ENCODE measurements around the gene HIPK3.

Gene HIPK3

DNA sequence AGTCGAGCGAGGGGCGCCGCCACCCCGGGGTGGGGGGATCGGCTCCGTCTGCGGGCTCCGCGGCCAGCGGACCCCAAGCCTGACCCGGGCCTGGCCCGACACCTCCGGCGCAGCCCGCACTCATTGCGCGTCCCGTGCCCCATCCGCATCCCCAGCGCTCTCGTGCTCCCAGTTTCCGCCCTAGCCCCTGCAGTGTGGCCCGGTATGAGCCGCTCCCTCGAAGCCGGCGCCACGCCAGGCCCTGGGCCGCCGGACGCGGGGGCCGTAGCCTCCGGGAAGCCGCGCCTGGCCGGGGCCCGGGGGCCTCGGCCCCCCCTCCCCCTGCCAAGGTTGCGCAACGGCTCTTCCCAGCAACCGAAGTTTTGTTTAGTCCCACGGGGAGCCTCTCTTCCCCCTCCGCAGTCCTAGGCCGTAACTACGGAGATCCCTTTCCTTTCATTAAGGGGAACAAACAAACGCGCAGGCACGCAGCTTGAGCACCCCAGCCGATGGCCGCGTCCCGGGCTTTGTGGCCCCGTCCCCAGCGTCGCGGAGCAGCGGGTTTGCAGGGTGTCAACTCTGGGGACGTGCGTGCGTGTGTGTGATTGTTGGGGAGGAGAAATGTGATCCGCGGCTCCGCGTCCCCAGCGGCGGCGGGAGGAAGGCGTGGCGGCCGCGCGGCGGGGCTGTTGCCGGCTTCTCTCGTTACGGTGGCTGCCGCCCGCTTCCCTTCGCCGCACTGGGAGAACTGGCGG lies 883 bp downstream of the HIPK3 start:
- POLR2A ChIA-PET = interaction anchor here (1.8 kb wide), 1 partner anchor 92 kb away, joined by 4 read pairs; no protein-coding TSS in a partner anchor
- CTCF ChIA-PET = no interaction called here
- TF ChIP-seq ZNF701 (tag by site-specific recombination; IDR thresholded peaks at IDR 0.05) (no peak), OVOL3 (tag by site-specific recombination; IDR thresholded peaks at IDR 0.05) (0 out of 2 replicates have a peak, but pooled peaks have one; percentile 22), ZNF19 (tag by site-specific recombination; IDR thresholded peaks at IDR 0.05; ENCODE audit: low read depth) (no peak), ZNF391 (tag by site-specific recombination; IDR thresholded peaks at IDR 0.05; ENCODE audit: borderline replicate concordance, low read depth) (0 out of 2 replicates have a peak, but pooled peaks have one; percentile 24), ZNF335 (tag by site-specific recombination; conservative IDR thresholded peaks at IDR 0.05) (peak; percentile 76), ZNF585B (tag by site-specific recombination; IDR thresholded peaks at IDR 0.05) (no peak), KLF9 (tag by site-specific recombination; IDR thresholded peaks at IDR 0.05; ENCODE audit: low read depth) (peak; percentile 88), ZNF660 (tag by site-specific recombination; IDR thresholded peaks at IDR 0.05) (no peak), ZNF274 (IDR thresholded peaks at IDR 0.05; ENCODE audit: low read length) (no peak), ZNF274 (tag by site-specific recombination; IDR thresholded peaks at IDR 0.05; ENCODE audit: borderline replicate concordance) (no peak), TRIM28 (IDR thresholded peaks at IDR 0.05; ENCODE audit: borderline replicate concordance, low read length) (peak; percentile 53), ZBTB8A (tag by site-specific recombination; IDR thresholded peaks at IDR 0.05) (peak; percentile 1; the same call in 1 of the 2 replicates), KLF10 (tag by site-specific recombination; IDR thresholded peaks at IDR 0.05) (no peak), PRDM4 (tag by site-specific recombination; IDR thresholded peaks at IDR 0.05) (no peak), ZFP3 (tag by site-specific recombination; IDR thresholded peaks at IDR 0.05; ENCODE audit: low read depth) (no peak), ZNF707 (tag by site-specific recombination; IDR thresholded peaks at IDR 0.05) (no peak), MZF1 (tag by site-specific recombination; IDR thresholded peaks at IDR 0.05; ENCODE audit: borderline replicate concordance) (peak; percentile 99), ZEB2 (tag by site-specific recombination; IDR thresholded peaks at IDR 0.05) (peak; percentile 77), SP2 (tag by site-specific recombination; IDR thresholded peaks at IDR 0.05) (peak; percentile 46), ZNF530 (tag by site-specific recombination; IDR thresholded peaks at IDR 0.05; ENCODE audit: low read depth) (no peak), ZFP41 (tag by site-specific recombination; IDR thresholded peaks at IDR 0.05; ENCODE audit: borderline replicate concordance) (no peak), ZSCAN5A (tag by site-specific recombination; IDR thresholded peaks at IDR 0.05) (no peak), ZBTB17 (tag by site-specific recombination; IDR thresholded peaks at IDR 0.05) (peak; percentile 83), BCL11A (tag by site-specific recombination; IDR thresholded peaks at IDR 0.05; ENCODE audit: low read depth) (0 out of 2 replicates have a peak, but pooled peaks have one; percentile 15), KLF17 (tag by site-specific recombination; IDR thresholded peaks at IDR 0.05) (0 out of 2 replicates have a peak, but pooled peaks have one; percentile 48)
- TF ChIP-seq, protein P1, sequence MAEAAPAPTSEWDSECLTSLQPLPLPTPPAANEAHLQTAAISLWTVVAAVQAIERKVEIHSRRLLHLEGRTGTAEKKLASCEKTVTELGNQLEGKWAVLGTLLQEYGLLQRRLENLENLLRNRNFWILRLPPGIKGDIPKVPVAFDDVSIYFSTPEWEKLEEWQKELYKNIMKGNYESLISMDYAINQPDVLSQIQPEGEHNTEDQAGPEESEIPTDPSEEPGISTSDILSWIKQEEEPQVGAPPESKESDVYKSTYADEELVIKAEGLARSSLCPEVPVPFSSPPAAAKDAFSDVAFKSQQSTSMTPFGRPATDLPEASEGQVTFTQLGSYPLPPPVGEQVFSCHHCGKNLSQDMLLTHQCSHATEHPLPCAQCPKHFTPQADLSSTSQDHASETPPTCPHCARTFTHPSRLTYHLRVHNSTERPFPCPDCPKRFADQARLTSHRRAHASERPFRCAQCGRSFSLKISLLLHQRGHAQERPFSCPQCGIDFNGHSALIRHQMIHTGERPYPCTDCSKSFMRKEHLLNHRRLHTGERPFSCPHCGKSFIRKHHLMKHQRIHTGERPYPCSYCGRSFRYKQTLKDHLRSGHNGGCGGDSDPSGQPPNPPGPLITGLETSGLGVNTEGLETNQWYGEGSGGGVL (tag by site-specific recombination; IDR thresholded peaks at IDR 0.05) = peak; percentile 74
- TF ChIP-seq, protein P2, sequence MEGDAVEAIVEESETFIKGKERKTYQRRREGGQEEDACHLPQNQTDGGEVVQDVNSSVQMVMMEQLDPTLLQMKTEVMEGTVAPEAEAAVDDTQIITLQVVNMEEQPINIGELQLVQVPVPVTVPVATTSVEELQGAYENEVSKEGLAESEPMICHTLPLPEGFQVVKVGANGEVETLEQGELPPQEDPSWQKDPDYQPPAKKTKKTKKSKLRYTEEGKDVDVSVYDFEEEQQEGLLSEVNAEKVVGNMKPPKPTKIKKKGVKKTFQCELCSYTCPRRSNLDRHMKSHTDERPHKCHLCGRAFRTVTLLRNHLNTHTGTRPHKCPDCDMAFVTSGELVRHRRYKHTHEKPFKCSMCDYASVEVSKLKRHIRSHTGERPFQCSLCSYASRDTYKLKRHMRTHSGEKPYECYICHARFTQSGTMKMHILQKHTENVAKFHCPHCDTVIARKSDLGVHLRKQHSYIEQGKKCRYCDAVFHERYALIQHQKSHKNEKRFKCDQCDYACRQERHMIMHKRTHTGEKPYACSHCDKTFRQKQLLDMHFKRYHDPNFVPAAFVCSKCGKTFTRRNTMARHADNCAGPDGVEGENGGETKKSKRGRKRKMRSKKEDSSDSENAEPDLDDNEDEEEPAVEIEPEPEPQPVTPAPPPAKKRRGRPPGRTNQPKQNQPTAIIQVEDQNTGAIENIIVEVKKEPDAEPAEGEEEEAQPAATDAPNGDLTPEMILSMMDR (tag by site-specific recombination; IDR thresholded peaks at IDR 0.05) = peak; percentile 77; the same call in 1 of the 2 replicates
- TF ChIP-seq, protein P3, sequence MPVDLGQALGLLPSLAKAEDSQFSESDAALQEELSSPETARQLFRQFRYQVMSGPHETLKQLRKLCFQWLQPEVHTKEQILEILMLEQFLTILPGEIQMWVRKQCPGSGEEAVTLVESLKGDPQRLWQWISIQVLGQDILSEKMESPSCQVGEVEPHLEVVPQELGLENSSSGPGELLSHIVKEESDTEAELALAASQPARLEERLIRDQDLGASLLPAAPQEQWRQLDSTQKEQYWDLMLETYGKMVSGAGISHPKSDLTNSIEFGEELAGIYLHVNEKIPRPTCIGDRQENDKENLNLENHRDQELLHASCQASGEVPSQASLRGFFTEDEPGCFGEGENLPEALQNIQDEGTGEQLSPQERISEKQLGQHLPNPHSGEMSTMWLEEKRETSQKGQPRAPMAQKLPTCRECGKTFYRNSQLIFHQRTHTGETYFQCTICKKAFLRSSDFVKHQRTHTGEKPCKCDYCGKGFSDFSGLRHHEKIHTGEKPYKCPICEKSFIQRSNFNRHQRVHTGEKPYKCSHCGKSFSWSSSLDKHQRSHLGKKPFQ (tag by site-specific recombination; IDR thresholded peaks at IDR 0.05) = 0 out of 2 replicates have a peak, but pooled peaks have one; percentile 35

More for the DNA sequence above, 883 bp downstream of the HIPK3 start:
- H3K4me1 ChIP-seq (ENCODE audit: control insufficient read depth, insufficient read depth, low read length) = no peaks in the 10 kb centered on the region; the same call in 1 of the 2 replicates
- H3K27ac ChIP-seq (ENCODE audit: extremely low read depth, low read depth, low read length) = peak overlapping the region; percentile 96
- peak overlapping the region; percentile 97 for H3K4me3 ChIP-seq (ENCODE audit: low read depth, low read length)
- H3K36me3 ChIP-seq (ENCODE audit: control insufficient read depth in 2 of 2, insufficient read depth in 1 of 2, low read length in 2 of 2) = no peaks in the 10 kb centered on the region
- no peaks in the 10 kb centered on the region for H3K9me3 ChIP-seq (ENCODE audit: control insufficient read depth, insufficient read depth, low read depth, low read length)
